Measurements from ENCODE around the gene ZWILCH.

ZWILCH gene

DNA sequence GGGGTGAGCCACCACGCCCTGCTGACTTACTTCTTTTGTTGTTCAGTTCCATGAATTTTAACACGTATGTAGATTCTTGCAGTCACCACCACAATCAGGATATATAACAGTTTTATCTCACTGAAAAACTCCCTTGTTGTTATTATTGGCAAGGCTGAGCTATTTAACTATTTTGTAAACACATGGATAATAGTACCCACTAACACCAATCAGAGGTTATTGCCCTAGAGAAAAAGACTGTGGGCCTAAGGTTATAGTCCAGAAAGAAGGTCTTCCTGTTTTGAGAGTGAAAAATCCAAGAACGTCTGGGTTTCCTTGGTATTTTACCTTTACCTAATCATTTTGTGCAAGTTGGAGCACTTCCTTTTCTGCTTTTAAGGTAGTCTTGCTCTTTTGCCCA, 9.5 kb downstream of the ZWILCH start:
- Histone ChIP-seq H3K36me3 (ENCODE audit: insufficient read depth, low read length) (peaks cover 4% of the 10 kb centered on the region; the same call in 1 of the 2 replicates), H3K4me2 (ENCODE audit: low read depth, low read length, poor library complexity, severe bottlenecking) (no peak overlapping the region), H3K27me3 (ENCODE audit: insufficient read depth, low read length, poor library complexity, severe bottlenecking) (no peaks in the 10 kb centered on the region), H3K9ac (ENCODE audit: low read depth, low read length, poor library complexity, severe bottlenecking) (no peak overlapping the region), H3F3A (ENCODE audit: low read depth) (no peaks in the 10 kb centered on the region), H3K79me2 (ENCODE audit: insufficient read depth, low read length) (no peaks in the 10 kb centered on the region), H3K4me3 (ENCODE audit: low read length, poor library complexity, severe bottlenecking) (no peak overlapping the region), H3K9me2 (replicated peaks; ENCODE audit: low read depth, low read length) (no peaks in the 10 kb centered on the region), H3K4me1 (ENCODE audit: insufficient read depth, low read length, poor library complexity, severe bottlenecking) (no peaks in the 10 kb centered on the region), H4K20me1 (ENCODE audit: insufficient read depth, low read length, poor library complexity, severe bottlenecking) (no peaks in the 10 kb centered on the region), H3K9me3 (ENCODE audit: insufficient read depth, low read depth, low read length) (no peaks in the 10 kb centered on the region), H2AFZ (ENCODE audit: low read length) (no peak overlapping the region)
- no peak for TF ChIP-seq CTCF (conservative IDR thresholded peaks at IDR 0.05; ENCODE audit: low read length)
- no peak for TF ChIP-seq EZH2phosphoT487 (IDR thresholded peaks at IDR 0.05; ENCODE audit: borderline replicate concordance)

DNA sequence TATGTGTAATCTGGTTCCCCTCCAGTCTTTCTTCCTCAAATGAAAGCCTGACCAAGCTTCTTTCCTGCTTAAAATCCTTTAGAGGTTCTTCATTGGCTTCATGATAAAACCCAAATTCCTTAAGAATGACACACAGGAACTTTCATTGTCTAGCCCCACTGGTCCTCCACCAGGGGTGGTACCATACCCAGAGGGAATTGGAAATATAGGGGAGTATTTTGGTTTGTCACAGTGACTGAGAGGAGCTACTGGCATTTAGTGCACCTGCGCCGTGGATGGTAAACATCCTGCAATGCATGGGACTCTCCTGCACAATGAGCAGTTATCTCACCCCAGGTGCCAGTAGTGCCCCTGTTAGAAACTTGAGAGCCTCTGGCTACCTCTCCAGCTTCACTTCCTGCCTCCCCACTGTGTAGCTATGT, 10.8 kb downstream of the ZWILCH start:
- no peak overlapping the region for H3K4me3 ChIP-seq (ENCODE audit: low read length, poor library complexity, severe bottlenecking)
- TF ChIP-seq CTCF (conservative IDR thresholded peaks at IDR 0.05; ENCODE audit: low read length) (no peak), EZH2phosphoT487 (IDR thresholded peaks at IDR 0.05; ENCODE audit: borderline replicate concordance) (no peak)
- no peaks in the 10 kb centered on the region for H3K4me1 ChIP-seq (ENCODE audit: insufficient read depth, low read length, poor library complexity, severe bottlenecking)
- no peaks in the 10 kb centered on the region for H3K9me2 ChIP-seq (replicated peaks; ENCODE audit: low read depth, low read length)
- no peaks in the 10 kb centered on the region for H3K27me3 ChIP-seq (ENCODE audit: insufficient read depth, low read length, poor library complexity, severe bottlenecking)
- no peak overlapping the region for H2AFZ ChIP-seq (ENCODE audit: low read length)
- H3F3A ChIP-seq (ENCODE audit: low read depth) = no peaks in the 10 kb centered on the region
- H3K9me3 ChIP-seq (ENCODE audit: insufficient read depth, low read depth, low read length) = no peaks in the 10 kb centered on the region
- no peak overlapping the region for H3K4me2 ChIP-seq (ENCODE audit: low read depth, low read length, poor library complexity, severe bottlenecking)
- H3K9ac ChIP-seq (ENCODE audit: low read depth, low read length, poor library complexity, severe bottlenecking) = no peak overlapping the region
- no peaks in the 10 kb centered on the region for H3K79me2 ChIP-seq (ENCODE audit: insufficient read depth, low read length)
- H4K20me1 ChIP-seq (ENCODE audit: insufficient read depth, low read length, poor library complexity, severe bottlenecking) = no peaks in the 10 kb centered on the region
- peaks cover 11% of the 10 kb centered on the region; the same call in 1 of the 2 replicates for H3K36me3 ChIP-seq (ENCODE audit: insufficient read depth, low read length)

- no peak overlapping the region for H3K4me3 ChIP-seq (ENCODE audit: low read length, poor library complexity, severe bottlenecking)
- no peaks in the 10 kb centered on the region for H3K27me3 ChIP-seq (ENCODE audit: insufficient read depth, low read length, poor library complexity, severe bottlenecking)
- TF ChIP-seq CTCF (conservative IDR thresholded peaks at IDR 0.05; ENCODE audit: low read length) (no peak), EZH2phosphoT487 (IDR thresholded peaks at IDR 0.05; ENCODE audit: borderline replicate concordance) (no peak)
- H4K20me1 ChIP-seq (ENCODE audit: insufficient read depth, low read length, poor library complexity, severe bottlenecking) = no peaks in the 10 kb centered on the region
- H3K9ac ChIP-seq (ENCODE audit: low read depth, low read length, poor library complexity, severe bottlenecking) = no peak overlapping the region
- H2AFZ ChIP-seq (ENCODE audit: low read length) = no peak overlapping the region
- no peaks in the 10 kb centered on the region for H3K79me2 ChIP-seq (ENCODE audit: insufficient read depth, low read length)
- H3K36me3 ChIP-seq (ENCODE audit: insufficient read depth, low read length) = peaks cover 29% of the 10 kb centered on the region; the same call in 1 of the 2 replicates
- no peak overlapping the region for H3K4me2 ChIP-seq (ENCODE audit: low read depth, low read length, poor library complexity, severe bottlenecking)
- no peaks in the 10 kb centered on the region for H3K9me2 ChIP-seq (replicated peaks; ENCODE audit: low read depth, low read length)
- H3F3A ChIP-seq (ENCODE audit: low read depth) = no peaks in the 10 kb centered on the region
- H3K9me3 ChIP-seq (ENCODE audit: insufficient read depth, low read depth, low read length) = no peaks in the 10 kb centered on the region
- H3K4me1 ChIP-seq (ENCODE audit: insufficient read depth, low read length, poor library complexity, severe bottlenecking) = no peaks in the 10 kb centered on the region
Measured at GRCh38 chr15:66523926-66524325, 18.8 kb downstream of the ZWILCH start.

All from Loucy (cell line).